HepG2 (cell line): ENCODE measurements around the gene TMEM38A. TPM values are rescaled to one million over a fixed set of nuclear protein-coding genes. Genes with fewer than 3 reads are reported as not detected.

Experiments
- DZIP1 ChIP-seq: sonication (generic); formaldehyde crosslinking; IDR thresholded peaks from 2 replicates; pipeline ENCODE4 v1.5.0; 2020; ENCODE audit warnings: mild to moderate bottlenecking, missing genetic modification reagents
- JARID2 ChIP-seq: sonication (generic); formaldehyde crosslinking; IDR thresholded peaks from 2 replicates; pipeline ENCODE4 v1.8.1; 2023; ENCODE audit warnings: missing genetic modification reagents, inconsistent platforms; ENCODE audit not compliant: insufficient replicate concordance
- NR2C2 ChIP-seq: sonication (generic); formaldehyde crosslinking; IDR thresholded peaks from 2 replicates; pipeline ENCODE4 v1.4.0; 2020; ENCODE audit warnings: missing genetic modification reagents, mild to moderate bottlenecking, moderate library complexity, borderline replicate concordance
- ONECUT2 ChIP-seq: sonication (generic); formaldehyde crosslinking; IDR thresholded peaks from 2 replicates; pipeline ENCODE4 v1.4.0; 2020; ENCODE audit warnings: missing genetic modification reagents
- POLR2G ChIP-seq: fragments of 200-400 bp; formaldehyde crosslinking; IDR thresholded peaks from 2 replicates; pipeline ENCODE4 v1.6.1; 2018; ENCODE audit warnings: mild to moderate bottlenecking, low read depth, low read length, moderate library complexity
- SRSF1 ChIP-seq: fragments of 200-400 bp; formaldehyde crosslinking; optimal IDR thresholded peaks from 2 replicates; pipeline ENCODE3; 2017; ENCODE audit warnings: mild to moderate bottlenecking, low read depth, low read length, moderate library complexity
- SRY ChIP-seq: sonication (generic); formaldehyde crosslinking; IDR thresholded peaks from 2 replicates; pipeline ENCODE4 v1.8.0; 2022; ENCODE audit warnings: mild to moderate bottlenecking, missing genetic modification reagents
- STAG1 ChIP-seq: sonication (generic); formaldehyde crosslinking; IDR thresholded peaks from 2 replicates; pipeline ENCODE4 v1.4.0; 2020; ENCODE audit warnings: missing genetic modification reagents
- TBX2 ChIP-seq: sonication (generic); formaldehyde crosslinking; IDR thresholded peaks from 2 replicates; pipeline ENCODE4 v1.5.0; 2020; ENCODE audit warnings: missing genetic modification reagents, mild to moderate bottlenecking, borderline replicate concordance
- WIZ ChIP-seq: sonication (generic); formaldehyde crosslinking; IDR thresholded peaks from 2 replicates; pipeline ENCODE4 v1.5.1; 2020; ENCODE audit warnings: mild to moderate bottlenecking, missing genetic modification reagents
- XBP1 ChIP-seq: sonication (generic); formaldehyde crosslinking; IDR thresholded peaks from 2 replicates; pipeline ENCODE4 v1.5.0; 2020; ENCODE audit warnings: missing genetic modification reagents
- ZMYM4 ChIP-seq: sonication (generic); formaldehyde crosslinking; IDR thresholded peaks from 2 replicates; pipeline ENCODE4 v1.8.1; 2023; ENCODE audit warnings: mild to moderate bottlenecking, missing genetic modification reagents
- ZNF143 ChIP-seq: sonication (generic); formaldehyde crosslinking; IDR thresholded peaks from 2 replicates; pipeline ENCODE4 v1.4.0; 2020; ENCODE audit warnings: missing genetic modification reagents
- ZNF558 ChIP-seq: sonication (generic); formaldehyde crosslinking; IDR thresholded peaks from 2 replicates; pipeline ENCODE4 v1.9.0; 2022; ENCODE audit warnings: mild to moderate bottlenecking, missing genetic modification reagents, borderline replicate concordance
- ZNF574 ChIP-seq: sonication (generic); formaldehyde crosslinking; IDR thresholded peaks from 2 replicates; pipeline ENCODE4 v1.4.0; 2020; ENCODE audit warnings: missing genetic modification reagents
- ZNF672 ChIP-seq: sonication (generic); formaldehyde crosslinking; IDR thresholded peaks from 2 replicates; pipeline ENCODE4 v1.8.1; 2022; ENCODE audit warnings: missing genetic modification reagents
- polyA plus RNA-seq, 8 experiments: library from polyadenylated mRNA; depleted of rRNA in 3 of 8; stranded (reverse) in 7 of 8; unstranded in 1 of 8; fragments of >200 nt; fragmentation: Illumina TruSeq in 4 of 8; extraction: Trizol in 4 of 8; gene quantifications; 2 replicates each; pipeline versions ENCODE4 v1.2.1 to v1.2.3, GENCODE V29; 2011 to 2016; ENCODE audit warnings: low read depth in 4 of 8, missing spikeins in 1 of 8, mixed read lengths in 1 of 8; ENCODE audit not compliant: insufficient read depth in 1 of 8
- total RNA-seq, 5 experiments: library from RNA; depleted of rRNA; stranded (reverse); fragments of >200 nt; fragmentation: Illumina TruSeq; extraction: Trizol; gene quantifications; 2 replicates each; pipeline ENCODE4 v1.2.3, GENCODE V29; 2016; ENCODE audit warnings: low read depth in 1 of 5
- TF ChIP-seq, protein P1 (sequence below): sonication (generic); formaldehyde crosslinking; IDR thresholded peaks from 2 replicates; pipeline ENCODE4 v1.9.0; 2021; ENCODE audit warnings: missing genetic modification reagents, borderline replicate concordance
- TF ChIP-seq, protein P2 (sequence below): sonication (generic); formaldehyde crosslinking; IDR thresholded peaks from 2 replicates; pipeline ENCODE4 v1.5.1; 2020; ENCODE audit warnings: mild to moderate bottlenecking, moderate library complexity, missing genetic modification reagents

The TMEM38A gene
- total and polyA plus RNA-seq, 2 of the 13 experiments (the other 11 are each of a cell fraction or from before 2014, with no cell fraction given), result 4.8 to 6.8 TPM

DNA sequence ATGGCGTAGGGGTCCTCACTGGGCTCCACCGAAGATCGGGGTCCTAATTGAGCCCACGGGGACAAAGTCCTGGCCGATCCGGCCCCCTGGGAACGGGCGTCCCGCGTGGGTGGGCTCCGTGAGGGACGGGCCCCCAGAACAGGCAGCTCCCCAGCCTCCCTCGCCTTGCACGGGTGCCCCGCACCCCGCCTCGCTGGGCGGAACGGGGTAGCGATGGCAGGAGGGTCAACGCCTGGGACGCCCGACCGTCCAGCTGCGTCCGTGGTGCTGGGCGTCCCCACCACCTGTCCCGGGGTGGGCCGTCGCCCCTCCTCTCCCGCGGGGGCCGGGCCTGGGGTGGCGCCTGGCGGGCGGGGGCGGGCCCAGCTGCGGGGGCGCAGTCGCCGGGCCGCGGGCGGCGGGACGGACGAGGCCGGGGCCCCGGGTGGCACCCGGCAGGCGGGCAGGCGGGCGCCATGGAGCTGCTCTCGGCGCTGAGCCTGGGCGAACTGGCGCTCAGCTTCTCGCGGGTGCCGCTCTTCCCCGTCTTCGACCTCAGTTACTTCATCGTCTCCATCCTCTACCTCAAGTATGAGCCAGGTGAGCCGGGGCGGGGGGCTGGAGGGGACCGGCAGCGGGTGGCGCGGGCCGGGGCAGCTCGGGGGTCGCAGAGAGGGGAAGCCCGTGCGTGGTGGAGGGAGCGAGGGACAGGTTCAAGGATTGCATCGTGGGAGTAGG lies at the start of gene TMEM38A (continued):
- no peak for TF ChIP-seq ZNF143 (CRISPR knock-in tag)
- TF ChIP-seq ONECUT2, result no peak
- TF ChIP-seq XBP1 (CRISPR knock-in tag), result no peak
- no peak for TF ChIP-seq ZNF672
- TF ChIP-seq NR2C2 (CRISPR knock-in tag), result no peak
- TF ChIP-seq POLR2G, result peak; percentile 43
- no peak for TF ChIP-seq ZNF574 (CRISPR knock-in tag)
- no peak for TF ChIP-seq WIZ (CRISPR knock-in tag)
- no peak for TF ChIP-seq STAG1 (CRISPR knock-in tag)
- peak; percentile 34; the same call in 1 of the 2 replicates for TF ChIP-seq TBX2 (CRISPR knock-in tag)
- no peak for TF ChIP-seq JARID2 (CRISPR knock-in tag)
- peak; percentile 7 for TF ChIP-seq SRSF1
- TF ChIP-seq, protein P1, sequence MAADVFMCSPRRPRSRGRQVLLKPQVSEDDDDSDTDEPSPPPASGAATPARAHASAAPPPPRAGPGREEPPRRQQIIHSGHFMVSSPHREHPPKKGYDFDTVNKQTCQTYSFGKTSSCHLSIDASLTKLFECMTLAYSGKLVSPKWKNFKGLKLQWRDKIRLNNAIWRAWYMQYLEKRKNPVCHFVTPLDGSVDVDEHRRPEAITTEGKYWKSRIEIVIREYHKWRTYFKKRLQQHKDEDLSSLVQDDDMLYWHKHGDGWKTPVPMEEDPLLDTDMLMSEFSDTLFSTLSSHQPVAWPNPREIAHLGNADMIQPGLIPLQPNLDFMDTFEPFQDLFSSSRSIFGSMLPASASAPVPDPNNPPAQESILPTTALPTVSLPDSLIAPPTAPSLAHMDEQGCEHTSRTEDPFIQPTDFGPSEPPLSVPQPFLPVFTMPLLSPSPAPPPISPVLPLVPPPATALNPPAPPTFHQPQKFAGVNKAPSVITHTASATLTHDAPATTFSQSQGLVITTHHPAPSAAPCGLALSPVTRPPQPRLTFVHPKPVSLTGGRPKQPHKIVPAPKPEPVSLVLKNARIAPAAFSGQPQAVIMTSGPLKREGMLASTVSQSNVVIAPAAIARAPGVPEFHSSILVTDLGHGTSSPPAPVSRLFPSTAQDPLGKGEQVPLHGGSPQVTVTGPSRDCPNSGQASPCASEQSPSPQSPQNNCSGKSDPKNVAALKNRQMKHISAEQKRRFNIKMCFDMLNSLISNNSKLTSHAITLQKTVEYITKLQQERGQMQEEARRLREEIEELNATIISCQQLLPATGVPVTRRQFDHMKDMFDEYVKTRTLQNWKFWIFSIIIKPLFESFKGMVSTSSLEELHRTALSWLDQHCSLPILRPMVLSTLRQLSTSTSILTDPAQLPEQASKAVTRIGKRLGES (CRISPR knock-in tag), result no peak
- TF ChIP-seq DZIP1 (CRISPR knock-in tag), result no peak
- no peak for TF ChIP-seq SRY
- TF ChIP-seq, protein P2, sequence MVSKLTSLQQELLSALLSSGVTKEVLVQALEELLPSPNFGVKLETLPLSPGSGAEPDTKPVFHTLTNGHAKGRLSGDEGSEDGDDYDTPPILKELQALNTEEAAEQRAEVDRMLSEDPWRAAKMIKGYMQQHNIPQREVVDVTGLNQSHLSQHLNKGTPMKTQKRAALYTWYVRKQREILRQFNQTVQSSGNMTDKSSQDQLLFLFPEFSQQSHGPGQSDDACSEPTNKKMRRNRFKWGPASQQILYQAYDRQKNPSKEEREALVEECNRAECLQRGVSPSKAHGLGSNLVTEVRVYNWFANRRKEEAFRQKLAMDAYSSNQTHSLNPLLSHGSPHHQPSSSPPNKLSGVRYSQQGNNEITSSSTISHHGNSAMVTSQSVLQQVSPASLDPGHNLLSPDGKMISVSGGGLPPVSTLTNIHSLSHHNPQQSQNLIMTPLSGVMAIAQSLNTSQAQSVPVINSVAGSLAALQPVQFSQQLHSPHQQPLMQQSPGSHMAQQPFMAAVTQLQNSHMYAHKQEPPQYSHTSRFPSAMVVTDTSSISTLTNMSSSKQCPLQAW, result no peak; the same call in 1 of the 2 replicates
- no peak for TF ChIP-seq ZNF558
- no peak for TF ChIP-seq ZMYM4 (CRISPR knock-in tag)
